T-helper 1 cell treated with Interleukin-12 subunit alpha and Interleukin-12 subunit beta and Interleukin-4 antibody, amounts not matched to agents 30 ng/mL and 1 ng/mL, for 36 hours (primary cell): ENCODE data around the gene PPP1CC. TPM values are rescaled to one million over a fixed set of nuclear protein-coding genes. Genes with fewer than 3 reads are reported as not detected.
"Not testable (repeated sequence)": the region's sequence is repeated elsewhere in the genome, so short reads cannot be mapped to it uniquely, and the experiment has no call there.

Source experiments
- intact Hi-C: fragments of 100-400 bp; cut with micrococcal nuclease; formaldehyde crosslinking; loops from one replicate; pipeline ENCODE4 v1.15.1; 2024
- total RNA-seq: library from RNA; stranded (reverse); gene quantifications from 2 replicates; pipeline ENCODE4 v1.2.3, GENCODE V29; 2022

PPP1CC gene
- 232 and 234 TPM in 2 replicates for total RNA-seq

- intact Hi-C loops, result loop anchor here (1.0 to 2.0 kb wide), 9 partner anchors 33 to 1030 kb away; partner anchors contain the start of genes FAM216A, FAM222A, GPN3 and HVCN1
Observed at GRCh38 chr12:110742718-110743570, at the start of gene PPP1CC. PPP1CC (minus strand) TSS chr12:110742891; CDS start chr12:110742707, 184 bp downstream.

- intact Hi-C loops, result no loop called here
Observed at GRCh38 chr12:110791589-110791988, 48.9 kb upstream of the PPP1CC start.

GRCh38 chr12:110790301-110790700, 47.6 kb upstream of the PPP1CC start:
- intact Hi-C loops, result no loop called here

GRCh38 chr12:110786012-110786411, 43.3 kb upstream of the PPP1CC start:
- intact Hi-C loops, result no loop called here

GRCh38 chr12:110785240-110785639, 42.5 kb upstream of the PPP1CC start:
- intact Hi-C loops, result no loop called here

GRCh38 chr12:110782922-110783321, 40.2 kb upstream of the PPP1CC start:
- intact Hi-C loops, result no loop called here

GRCh38 chr12:110782094-110782493, 39.4 kb upstream of the PPP1CC start:
- intact Hi-C loops, result no loop called here

- intact Hi-C loops, result loop anchor here (1.0 kb wide), 2 partner anchors 38 to 46 kb away; partner anchors contain the start of gene PPP1CC
Observed at GRCh38 chr12:110780448-110780847, 37.8 kb upstream of the PPP1CC start.

- intact Hi-C loops, result no loop called here
Observed at GRCh38 chr12:110778833-110779577, 36.3 kb upstream of the PPP1CC start.

- intact Hi-C loops, result loop anchor here (1.0 kb wide), 2 partner anchors 34 to 308 kb away; partner anchors contain the start of genes FAM216A, GPN3 and PPP1CC
Observed at GRCh38 chr12:110776410-110776809, 33.7 kb upstream of the PPP1CC start.

GRCh38 chr12:110775997-110776396, 33.3 kb upstream of the PPP1CC start:
- intact Hi-C loops, result loop anchor here (1.0 kb wide), 2 partner anchors 34 to 308 kb away; partner anchors contain the start of genes FAM216A, GPN3 and PPP1CC

- intact Hi-C loops, result no loop called here
Observed at GRCh38 chr12:110774824-110775223, 32.1 kb upstream of the PPP1CC start.

- intact Hi-C loops, result no loop called here
Observed at GRCh38 chr12:110768960-110769359, 26.3 kb upstream of the PPP1CC start.

- intact Hi-C loops, result no loop called here
Observed at GRCh38 chr12:110767863-110768262, 25.2 kb upstream of the PPP1CC start.

- intact Hi-C loops, result no loop called here
Observed at GRCh38 chr12:110766311-110767154, 23.8 kb upstream of the PPP1CC start.

- intact Hi-C loops, result not testable (repeated sequence)
Observed at GRCh38 chr12:110765572-110765971, 22.9 kb upstream of the PPP1CC start.

- intact Hi-C loops, result no loop called here
Observed at GRCh38 chr12:110765111-110765510, 22.4 kb upstream of the PPP1CC start.

GRCh38 chr12:110763583-110763982, 20.9 kb upstream of the PPP1CC start:
- intact Hi-C loops, result no loop called here

- intact Hi-C loops, result no loop called here
Observed at GRCh38 chr12:110762891-110763290, 20.2 kb upstream of the PPP1CC start.

GRCh38 chr12:110760204-110760609, 17.5 kb upstream of the PPP1CC start:
- intact Hi-C loops, result no loop called here

- intact Hi-C loops, result no loop called here
Observed at GRCh38 chr12:110758922-110759321, 16.2 kb upstream of the PPP1CC start.
